Measurements from ENCODE around the gene VGF.
A peak's percentile ranks its signal among the peaks of the same experiment; 100 is the strongest.

GRCh38 chr7:101186194-101186593, 20.8 kb upstream of the VGF start:
- TF ChIP-seq SP3 (tag by site-specific recombination; IDR thresholded peaks at IDR 0.05) (no peak), ZNF10 (tag by site-specific recombination; IDR thresholded peaks at IDR 0.05) (no peak), PBX3 (CRISPR knock-in tag; IDR thresholded peaks at IDR 0.05) (no peak), ZNF449 (tag by site-specific recombination; IDR thresholded peaks at IDR 0.05) (no peak), CTCF (tag by site-specific recombination; IDR thresholded peaks at IDR 0.05) (no peak), ZBTB48 (tag by site-specific recombination; IDR thresholded peaks at IDR 0.05) (no peak), ZBTB21 (tag by site-specific recombination; IDR thresholded peaks at IDR 0.05) (no peak), ZBTB26 (tag by site-specific recombination; optimal IDR thresholded peaks at IDR 0.05) (no peak), ATF2 (tag by site-specific recombination; IDR thresholded peaks at IDR 0.05; ENCODE audit: low read depth) (0 out of 2 replicates have a peak, but pooled peaks have one; percentile 6), ZFP69B (tag by site-specific recombination; IDR thresholded peaks at IDR 0.05) (no peak)

Measured in HEK293 (cell line).